ENCODE measurements around the gene LY6G6C.

- TF ChIP-seq ZNF362 (tag by site-specific recombination; IDR thresholded peaks at IDR 0.05) (no peak), SP2 (tag by site-specific recombination; IDR thresholded peaks at IDR 0.05) (no peak), ZNF677 (tag by site-specific recombination; IDR thresholded peaks at IDR 0.05) (no peak), ZNF561 (tag by site-specific recombination; IDR thresholded peaks at IDR 0.05; ENCODE audit: borderline replicate concordance) (no peak), PRDM10 (tag by site-specific recombination; IDR thresholded peaks at IDR 0.05) (no peak)
These were observed 42.7 kb upstream of the LY6G6C start for GRCh38 chr6:31764198-31764597.
